Uterus (tissue), 2 donors: ENCODE measurements around the gene SPECC1.
A peak's percentile ranks its signal among the peaks of the same experiment; 100 is the strongest.

Source experiments
- POLR2A ChIP-seq, 2 donors: fragments of 450-650 bp; IDR thresholded peaks; one replicate each; pipeline ENCODE4 v1.6.1; 2016; ENCODE audit warnings: antibody characterized with exemption in 2 of 2, mild to moderate bottlenecking in 1 of 2, moderate library complexity in 1 of 2
- TF ChIP-seq, protein P1 (sequence below), 4 experiments: fragments of 200-600 bp in 2 of 4; fragments of 450-650 bp in 2 of 4; sonication (generic) in 2 of 4; IDR thresholded peaks; one replicate each; pipeline ENCODE4 v1.5.1; 2016 to 2019; ENCODE audit warnings: antibody characterized with exemption in 4 of 4, mild to moderate bottlenecking in 2 of 4, moderate library complexity in 1 of 4

DNA sequence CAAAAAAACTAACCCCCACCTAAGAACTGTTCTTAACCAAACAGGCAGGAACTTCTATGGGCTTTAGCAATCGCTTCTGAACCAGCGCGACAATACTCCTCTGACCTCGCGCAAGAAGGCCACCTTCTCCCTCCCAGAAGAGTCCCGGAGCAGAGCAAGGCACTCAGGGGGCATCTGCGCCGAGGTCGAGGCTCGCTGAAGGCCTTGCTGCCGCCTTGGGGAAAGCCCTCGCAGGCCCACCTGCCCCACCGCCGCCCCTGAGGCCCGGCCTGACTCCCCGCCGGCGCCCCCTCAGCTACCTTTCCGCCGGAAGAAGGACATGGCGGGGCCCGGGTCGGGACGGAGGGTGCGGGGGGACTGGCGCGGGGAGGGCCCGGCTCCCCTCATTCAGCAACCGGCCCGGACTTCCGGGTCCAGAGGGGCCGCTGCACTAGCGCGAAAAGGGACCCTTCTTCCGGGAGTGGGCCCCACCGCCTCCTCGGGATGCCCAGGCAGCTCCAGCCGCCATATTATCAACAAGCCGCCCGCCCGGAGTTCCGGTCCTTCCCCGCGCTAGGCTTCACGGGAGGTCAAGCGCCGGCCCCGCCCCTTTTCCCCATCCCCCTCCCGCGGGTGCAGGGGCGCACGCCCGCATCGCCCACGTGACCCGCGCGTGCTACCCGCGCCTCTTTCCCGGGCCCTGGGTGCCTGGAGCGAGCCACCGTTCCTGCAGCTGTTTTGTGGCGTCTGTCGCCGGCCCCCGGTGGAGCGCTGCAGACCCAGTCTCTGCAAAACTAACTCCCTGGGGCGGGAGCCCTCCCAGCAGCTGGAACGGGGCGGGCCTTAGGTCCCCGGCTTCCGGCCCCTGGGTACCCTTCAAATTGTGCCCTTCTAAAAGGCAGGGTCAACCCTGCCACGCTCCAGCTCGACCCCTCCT lies 31.6 kb upstream of the SPECC1 start, which contains the start of gene AKAP10:
- TF ChIP-seq POLR2A (IDR thresholded peaks at IDR 0.05), result peak; percentile 48 to 57
- TF ChIP-seq, protein P1, sequence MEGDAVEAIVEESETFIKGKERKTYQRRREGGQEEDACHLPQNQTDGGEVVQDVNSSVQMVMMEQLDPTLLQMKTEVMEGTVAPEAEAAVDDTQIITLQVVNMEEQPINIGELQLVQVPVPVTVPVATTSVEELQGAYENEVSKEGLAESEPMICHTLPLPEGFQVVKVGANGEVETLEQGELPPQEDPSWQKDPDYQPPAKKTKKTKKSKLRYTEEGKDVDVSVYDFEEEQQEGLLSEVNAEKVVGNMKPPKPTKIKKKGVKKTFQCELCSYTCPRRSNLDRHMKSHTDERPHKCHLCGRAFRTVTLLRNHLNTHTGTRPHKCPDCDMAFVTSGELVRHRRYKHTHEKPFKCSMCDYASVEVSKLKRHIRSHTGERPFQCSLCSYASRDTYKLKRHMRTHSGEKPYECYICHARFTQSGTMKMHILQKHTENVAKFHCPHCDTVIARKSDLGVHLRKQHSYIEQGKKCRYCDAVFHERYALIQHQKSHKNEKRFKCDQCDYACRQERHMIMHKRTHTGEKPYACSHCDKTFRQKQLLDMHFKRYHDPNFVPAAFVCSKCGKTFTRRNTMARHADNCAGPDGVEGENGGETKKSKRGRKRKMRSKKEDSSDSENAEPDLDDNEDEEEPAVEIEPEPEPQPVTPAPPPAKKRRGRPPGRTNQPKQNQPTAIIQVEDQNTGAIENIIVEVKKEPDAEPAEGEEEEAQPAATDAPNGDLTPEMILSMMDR (IDR thresholded peaks at IDR 0.05), result peak in 1 of 4 experiments; percentile 17
